HFFc6 (cell line): ENCODE data around the gene STX8. TPM values are rescaled to one million over a fixed set of nuclear protein-coding genes. Genes with fewer than 3 reads are reported as not detected.
"Not testable (repeated sequence)": the region's sequence is repeated elsewhere in the genome, so short reads cannot be mapped to it uniquely, and the experiment has no call there.

ENCODE experiments used
- DNase-seq: peaks from one replicate; pipeline ENCODE4 v3.0.0-alpha.2; 2018
- H3K27ac Mint-ChIP-seq: 2 replicates; pipeline ENCODE4 v1.8.0; 2020; ENCODE audit warnings: mild to moderate bottlenecking, mixed read lengths
- H3K27me3 Mint-ChIP-seq: 2 replicates; pipeline ENCODE4 v1.8.0; 2021; ENCODE audit warnings: mild to moderate bottlenecking, moderate library complexity, mixed read lengths; ENCODE audit not compliant: insufficient read depth
- H3K36me3 Mint-ChIP-seq: 2 replicates; pipeline ENCODE4 v1.8.0; 2021; ENCODE audit warnings: low read depth, mixed read lengths
- H3K4me1 Mint-ChIP-seq: 2 replicates; pipeline ENCODE4 v1.8.0; 2020; ENCODE audit warnings: low read depth, mixed read lengths
- H3K4me3 Mint-ChIP-seq: 2 replicates; pipeline ENCODE4 v1.8.0; 2020; ENCODE audit warnings: mild to moderate bottlenecking, moderate library complexity, mixed read lengths
- H3K9me3 Mint-ChIP-seq: 2 replicates; pipeline ENCODE4 v1.8.0; 2020; ENCODE audit warnings: mild to moderate bottlenecking, mixed read lengths
- CTCF ChIP-seq: fragments of 200-600 bp; sonication (generic); IDR thresholded peaks from 2 replicates; pipeline ENCODE4 v1.5.0; 2021; ENCODE audit warnings: antibody characterized with exemption, mild to moderate bottlenecking
- total RNA-seq, 6 experiments: library from RNA; stranded (reverse); fragmentation: NEBNext Ultra II Directional; extraction: Animal tissue kit (Norgen Biotek cat#: 25700); gene quantifications; 2 replicates in 1 of 6; 3 replicates in 5 of 6; pipeline ENCODE4 v1.2.3, GENCODE V29; 2021

The STX8 gene
- total RNA-seq, 6 experiments from 2014 or later: 48.9 to 73.8 (median 60.9) TPM

DNA sequence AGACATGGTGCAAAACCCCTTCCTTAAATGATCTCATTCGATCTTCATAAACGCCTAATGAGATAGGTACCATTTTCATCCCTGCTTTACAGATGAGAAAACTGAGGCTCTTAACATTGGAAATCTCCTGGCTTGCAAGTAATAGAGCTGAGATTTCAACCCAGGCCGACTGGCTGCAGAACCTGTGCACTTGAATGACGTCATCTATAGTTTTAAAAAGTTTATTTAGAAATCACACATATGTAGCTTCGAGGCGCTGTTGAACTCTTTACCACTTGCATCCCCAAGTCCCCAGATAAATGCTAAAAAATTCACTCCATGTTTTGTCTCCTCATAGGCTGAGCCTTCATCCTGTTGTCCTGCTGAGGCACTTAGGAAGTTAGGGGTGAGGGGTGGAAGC lies 30.8 kb upstream of the STX8 start:
- Mint-ChIP-seq H3K27me3 (no peaks in the 10 kb centered on the region), H3K4me3 (no peak overlapping the region), H3K27ac (no peak overlapping the region), H3K36me3 (peaks cover 5% of the 10 kb centered on the region; the same call in 1 of the 2 replicates), H3K4me1 (no peaks in the 10 kb centered on the region), H3K9me3 (peaks cover 18% of the 10 kb centered on the region; the same call in 1 of the 2 replicates)
- no peak for DNase-seq
- TF ChIP-seq CTCF: no peak

DNA sequence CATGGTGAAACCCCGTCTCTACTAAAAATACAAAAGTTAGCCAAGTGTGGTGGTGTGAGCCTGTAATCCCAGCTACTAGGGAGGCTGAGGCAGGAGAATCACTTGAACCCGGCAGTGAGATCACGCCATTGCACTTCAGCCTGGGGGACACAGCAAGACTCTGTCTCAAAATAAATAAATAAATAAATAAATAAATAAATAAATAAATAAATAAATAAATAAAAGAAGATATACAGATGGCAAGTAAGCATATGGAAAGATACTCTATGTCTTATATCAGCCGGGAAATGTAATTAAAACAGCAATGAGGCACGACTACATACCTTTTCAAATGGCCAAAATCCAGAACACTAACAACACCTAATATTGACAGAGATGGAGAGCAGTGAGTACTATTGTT lies 29.0 kb upstream of the STX8 start:
- H3K9me3 Mint-ChIP-seq: peaks cover 18% of the 10 kb centered on the region; the same call in 1 of the 2 replicates
- not testable (repeated sequence) for H3K27ac Mint-ChIP-seq, H3K36me3 Mint-ChIP-seq, DNase-seq, H3K4me1 Mint-ChIP-seq, H3K4me3 Mint-ChIP-seq, H3K27me3 Mint-ChIP-seq

- Mint-ChIP-seq H3K27ac (no peak overlapping the region), H3K4me1 (no peaks in the 10 kb centered on the region), H3K9me3 (peaks cover 4% of the 10 kb centered on the region; the same call in 1 of the 2 replicates), H3K27me3 (peaks cover 4% of the 10 kb centered on the region; the same call in 1 of the 2 replicates), H3K4me3 (no peak overlapping the region), H3K36me3 (no peaks in the 10 kb centered on the region)
- no peak for TF ChIP-seq CTCF
- DNase-seq: no peak
These were observed 23.0 kb upstream of the STX8 start for GRCh38 chr17:9598661-9599060.

DNA sequence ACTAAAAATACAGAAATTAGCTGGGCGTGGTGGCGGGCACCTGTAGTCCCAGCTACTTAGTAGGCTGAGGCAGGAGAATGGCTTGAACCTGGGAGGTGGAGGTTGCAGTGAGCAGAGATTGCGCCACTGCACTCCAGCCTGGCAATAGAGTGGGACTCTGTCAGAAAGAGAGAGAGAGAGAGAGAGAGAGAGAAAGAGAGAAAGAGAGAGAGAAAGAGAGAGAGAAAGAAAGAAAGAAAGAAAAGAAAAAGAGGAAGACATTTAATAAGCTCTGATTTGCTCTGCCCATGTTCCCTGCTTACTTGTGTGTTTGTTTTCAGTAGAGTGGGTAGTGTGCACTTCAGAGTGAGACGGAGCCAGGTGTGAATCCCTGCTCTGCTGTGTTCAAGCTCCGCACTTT lies 22.0 kb upstream of the STX8 start:
- H3K27ac Mint-ChIP-seq, H3K4me3 Mint-ChIP-seq, H3K9me3 Mint-ChIP-seq, H3K36me3 Mint-ChIP-seq, H3K27me3 Mint-ChIP-seq, DNase-seq, H3K4me1 Mint-ChIP-seq: not testable (repeated sequence)

DNA sequence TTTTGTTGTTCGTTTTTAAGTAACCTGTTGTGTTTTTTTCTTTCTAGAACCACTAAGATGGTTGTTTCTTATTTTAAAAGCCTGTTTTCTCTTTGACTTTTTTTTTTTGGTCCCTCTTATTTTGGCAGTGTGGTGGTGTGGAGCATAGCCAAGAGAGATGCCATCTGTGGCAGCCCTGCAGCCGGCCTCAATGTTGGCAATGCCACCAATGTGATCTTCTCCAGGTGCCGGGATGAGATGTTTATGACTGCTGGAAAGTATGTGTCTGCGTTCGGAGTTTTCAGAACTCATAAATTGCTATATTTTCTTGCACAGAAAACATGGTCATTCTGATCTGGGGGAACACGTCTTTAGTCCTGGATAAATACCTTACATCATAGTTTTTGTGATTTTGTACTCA lies 18.4 kb upstream of the STX8 start:
- Mint-ChIP-seq H3K27ac (no peak overlapping the region), H3K4me1 (no peaks in the 10 kb centered on the region), H3K36me3 (no peaks in the 10 kb centered on the region), H3K9me3 (no peaks in the 10 kb centered on the region; the same call in 1 of the 2 replicates), H3K4me3 (no peak overlapping the region), H3K27me3 (peaks cover 4% of the 10 kb centered on the region; the same call in 1 of the 2 replicates)
- no peak for TF ChIP-seq CTCF
- no peak for DNase-seq

DNA sequence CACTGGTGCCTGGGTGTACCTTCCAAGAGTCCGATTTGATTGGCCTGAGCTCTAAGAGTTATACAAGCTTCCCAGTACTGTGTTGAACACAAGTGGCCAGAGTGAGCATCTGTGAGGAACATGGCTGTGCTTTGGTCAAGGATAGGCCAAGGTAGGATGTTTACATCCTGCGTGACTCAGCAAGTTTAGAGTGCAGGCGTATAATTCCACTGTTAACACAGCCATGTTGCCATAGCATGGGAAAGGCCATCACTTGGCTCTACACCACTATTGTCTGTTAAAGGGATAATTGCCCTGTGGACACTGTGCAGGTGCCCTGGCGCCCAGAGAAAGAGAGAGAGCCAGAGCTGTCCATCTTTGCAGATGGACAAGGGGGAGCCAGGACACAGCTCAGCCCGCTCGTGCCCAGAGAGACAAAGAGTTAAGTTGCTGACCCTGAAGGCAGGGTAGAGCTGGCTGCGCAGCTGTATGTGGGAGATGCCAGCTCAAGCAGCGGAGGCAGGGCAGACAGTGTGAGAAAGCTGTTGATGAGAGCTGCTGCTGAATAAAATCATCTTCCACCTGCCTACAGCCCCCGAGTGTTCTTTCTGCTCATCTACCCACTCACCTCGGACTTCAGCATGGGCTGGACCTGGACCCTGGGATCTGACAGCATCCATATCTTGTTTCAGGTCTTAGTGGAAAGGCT lies 12.5 kb upstream of the STX8 start:
- no peak for TF ChIP-seq CTCF
- H3K27ac Mint-ChIP-seq: no peak overlapping the region
- no peak overlapping the region for H3K4me3 Mint-ChIP-seq
- H3K4me1 Mint-ChIP-seq: no peaks in the 10 kb centered on the region
- peaks cover 3% of the 10 kb centered on the region; the same call in 1 of the 2 replicates for H3K27me3 Mint-ChIP-seq
- H3K9me3 Mint-ChIP-seq: no peaks in the 10 kb centered on the region; the same call in 1 of the 2 replicates
- H3K36me3 Mint-ChIP-seq: no peaks in the 10 kb centered on the region
- DNase-seq: no peak
